Lung microvascular endothelial cell (primary cell): ENCODE data around the gene CNTNAP2. TPM values are rescaled to one million over a fixed set of nuclear protein-coding genes. Genes with fewer than 3 reads are reported as not detected.
"Not testable (repeated sequence)": the region's sequence is repeated elsewhere in the genome, so short reads cannot be mapped to it uniquely, and the experiment has no call there.

Experiments used
- DNase-seq, 2 donors: peaks; one replicate each; pipeline versions ENCODE4 v3.0.0 to v3.0.0-alpha.2; 2010; ENCODE audit warnings: low read depth in 2 of 2
- total RNA-seq: library from RNA; depleted of rRNA; stranded (reverse); fragments of >200 nt; gene quantifications from 2 replicates; pipeline ENCODE4 v1.2.1, GENCODE V29; 2014

CNTNAP2 gene
- total RNA-seq, 1 donor from 2014 or later = under 0.01 TPM

GRCh38 chr7:146875237-146875785 lies 758.7 kb downstream of the CNTNAP2 start:
- no peak for DNase-seq

GRCh38 chr7:146875981-146876380 lies 759.4 kb downstream of the CNTNAP2 start:
- no peak for DNase-seq

GRCh38 chr7:146876411-146876810 lies 759.8 kb downstream of the CNTNAP2 start:
- DNase-seq = no peak

GRCh38 chr7:146878901-146879300 lies 762.3 kb downstream of the CNTNAP2 start:
- no peak for DNase-seq

GRCh38 chr7:146885231-146885630 lies 768.6 kb downstream of the CNTNAP2 start:
- no peak for DNase-seq

GRCh38 chr7:146889806-146890555 lies 773.4 kb downstream of the CNTNAP2 start:
- DNase-seq = no peak

GRCh38 chr7:146892151-146892550 lies 775.5 kb downstream of the CNTNAP2 start:
- DNase-seq = no peak

- DNase-seq = no peak
Measured at GRCh38 chr7:146894927-146895326, 778.3 kb downstream of the CNTNAP2 start.

GRCh38 chr7:146902266-146902665 lies 785.7 kb downstream of the CNTNAP2 start:
- DNase-seq = no peak

GRCh38 chr7:146902728-146903127 lies 786.1 kb downstream of the CNTNAP2 start:
- DNase-seq = no peak

- DNase-seq = not testable (repeated sequence)
Measured at GRCh38 chr7:146905746-146906145, 789.1 kb downstream of the CNTNAP2 start.

- no peak for DNase-seq
Measured at GRCh38 chr7:146922782-146923181, 806.2 kb downstream of the CNTNAP2 start.

- DNase-seq = no peak
Measured at GRCh38 chr7:146926841-146927240, 810.2 kb downstream of the CNTNAP2 start.

- DNase-seq = no peak
Measured at GRCh38 chr7:146937836-146938235, 821.2 kb downstream of the CNTNAP2 start.

- DNase-seq = no peak
Measured at GRCh38 chr7:146943483-146943882, 826.9 kb downstream of the CNTNAP2 start.

GRCh38 chr7:146948703-146949102 lies 832.1 kb downstream of the CNTNAP2 start:
- DNase-seq = no peak

- no peak for DNase-seq
Measured at GRCh38 chr7:146956321-146956720, 839.7 kb downstream of the CNTNAP2 start.

GRCh38 chr7:146956853-146957252 lies 840.3 kb downstream of the CNTNAP2 start:
- no peak for DNase-seq

GRCh38 chr7:146960773-146961391 lies 844.3 kb downstream of the CNTNAP2 start:
- DNase-seq = no peak

- peak in 1 of 2 donors; percentile 1 for DNase-seq
Measured at GRCh38 chr7:146961617-146962016, 845.0 kb downstream of the CNTNAP2 start.

- no peak for DNase-seq
Measured at GRCh38 chr7:146966274-146966673, 849.7 kb downstream of the CNTNAP2 start.

GRCh38 chr7:146982482-146982881 lies 865.9 kb downstream of the CNTNAP2 start:
- DNase-seq = no peak

- no peak for DNase-seq
Measured at GRCh38 chr7:146991596-146991995, 875.0 kb downstream of the CNTNAP2 start.
